ENCODE data around the gene CTSF.
"Not testable (repeated sequence)": the region's sequence is repeated elsewhere in the genome, so short reads cannot be mapped to it uniquely, and the experiment has no call there.

DNA sequence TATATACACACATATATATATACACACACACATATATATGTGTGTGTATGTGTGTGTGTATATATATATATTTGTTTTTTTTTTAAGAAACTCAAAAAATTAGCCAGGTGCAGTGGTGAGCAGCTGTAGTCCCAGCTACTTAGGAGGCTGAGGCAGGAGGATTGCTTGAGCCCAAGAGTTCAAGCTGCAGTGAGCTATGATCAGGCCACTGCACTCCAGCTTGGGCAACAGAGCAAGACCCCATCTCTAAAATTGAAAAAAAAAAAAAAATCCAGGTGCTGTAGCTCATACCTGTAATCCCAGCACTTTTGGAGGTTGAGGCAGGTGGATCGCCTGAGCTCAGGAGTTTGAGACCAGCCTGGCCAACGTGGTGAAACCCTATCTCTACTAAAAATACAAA lies 20.9 kb upstream of the CTSF start:
- TF ChIP-seq, protein P1, sequence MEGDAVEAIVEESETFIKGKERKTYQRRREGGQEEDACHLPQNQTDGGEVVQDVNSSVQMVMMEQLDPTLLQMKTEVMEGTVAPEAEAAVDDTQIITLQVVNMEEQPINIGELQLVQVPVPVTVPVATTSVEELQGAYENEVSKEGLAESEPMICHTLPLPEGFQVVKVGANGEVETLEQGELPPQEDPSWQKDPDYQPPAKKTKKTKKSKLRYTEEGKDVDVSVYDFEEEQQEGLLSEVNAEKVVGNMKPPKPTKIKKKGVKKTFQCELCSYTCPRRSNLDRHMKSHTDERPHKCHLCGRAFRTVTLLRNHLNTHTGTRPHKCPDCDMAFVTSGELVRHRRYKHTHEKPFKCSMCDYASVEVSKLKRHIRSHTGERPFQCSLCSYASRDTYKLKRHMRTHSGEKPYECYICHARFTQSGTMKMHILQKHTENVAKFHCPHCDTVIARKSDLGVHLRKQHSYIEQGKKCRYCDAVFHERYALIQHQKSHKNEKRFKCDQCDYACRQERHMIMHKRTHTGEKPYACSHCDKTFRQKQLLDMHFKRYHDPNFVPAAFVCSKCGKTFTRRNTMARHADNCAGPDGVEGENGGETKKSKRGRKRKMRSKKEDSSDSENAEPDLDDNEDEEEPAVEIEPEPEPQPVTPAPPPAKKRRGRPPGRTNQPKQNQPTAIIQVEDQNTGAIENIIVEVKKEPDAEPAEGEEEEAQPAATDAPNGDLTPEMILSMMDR (IDR thresholded peaks at IDR 0.05), result not testable (repeated sequence)
- not testable (repeated sequence) for TF ChIP-seq EZH2 (IDR thresholded peaks at IDR 0.05; ENCODE audit: borderline replicate concordance, insufficient read depth, low read depth, low read length, poor library complexity, severe bottlenecking)
